WTC11 (cell line): ENCODE measurements around the gene LOC101059915.

Source experiments
- AR ChIP-seq: fragments of 250-450 bp; sonication (Bioruptor Pico); IDR thresholded peaks from 2 replicates; pipeline ENCODE4 v1.9.0; 2021; ENCODE audit warnings: mild to moderate bottlenecking
- ATF2 ChIP-seq: sonication (generic); formaldehyde crosslinking; IDR thresholded peaks from 2 replicates; pipeline ENCODE4 v1.8.1; 2022; ENCODE audit warnings: low read depth, missing genetic modification reagents, borderline replicate concordance
- ATF3 ChIP-seq: sonication (generic); formaldehyde crosslinking; conservative IDR thresholded peaks from 2 replicates; pipeline ENCODE4 v1.8.1; 2022; ENCODE audit warnings: mild to moderate bottlenecking, missing genetic modification reagents
- FOXP4 ChIP-seq: sonication (generic); formaldehyde crosslinking; IDR thresholded peaks from 2 replicates; pipeline ENCODE4 v1.8.0; 2022; ENCODE audit warnings: mild to moderate bottlenecking, missing genetic modification reagents
- IRF1 ChIP-seq: sonication (generic); formaldehyde crosslinking; IDR thresholded peaks from 2 replicates; pipeline ENCODE4 v1.8.0; 2023; ENCODE audit warnings: missing genetic modification reagents
- JUN ChIP-seq: sonication (generic); formaldehyde crosslinking; IDR thresholded peaks from 2 replicates; pipeline ENCODE4 v1.8.0; 2023; ENCODE audit warnings: mild to moderate bottlenecking, missing genetic modification reagents
- MAX ChIP-seq: sonication (generic); formaldehyde crosslinking; IDR thresholded peaks from 2 replicates; pipeline ENCODE4 v1.8.0; 2022; ENCODE audit warnings: mild to moderate bottlenecking, missing genetic modification reagents
- SP1 ChIP-seq: sonication (generic); formaldehyde crosslinking; conservative IDR thresholded peaks from 2 replicates; pipeline ENCODE4 v1.8.1; 2022; ENCODE audit warnings: missing genetic modification reagents
- TF ChIP-seq, protein P1 (sequence below): fragments of 200-600 bp; IDR thresholded peaks from 2 replicates; pipeline ENCODE4 v1.8.0; 2022; ENCODE audit warnings: antibody characterized with exemption
- TF ChIP-seq, protein P2 (sequence below): sonication (generic); formaldehyde crosslinking; IDR thresholded peaks from 2 replicates; pipeline ENCODE4 v1.8.1; 2023; ENCODE audit warnings: mild to moderate bottlenecking, missing genetic modification reagents, moderate library complexity
- TF ChIP-seq, protein P3 (sequence below): sonication (generic); formaldehyde crosslinking; IDR thresholded peaks from 2 replicates; pipeline ENCODE4 v1.8.1; 2023; ENCODE audit warnings: mild to moderate bottlenecking, missing genetic modification reagents, borderline replicate concordance

GRCh38 chrX:71664889-71665491, 2.4 kb upstream of the LOC101059915 start:
- TF ChIP-seq ATF3 (CRISPR knock-in tag) (no peak), SP1 (CRISPR knock-in tag) (no peak), JUN (CRISPR knock-in tag) (no peak), ATF2 (CRISPR knock-in tag) (no peak), FOXP4 (CRISPR knock-in tag) (no peak), MAX (CRISPR knock-in tag) (no peak), IRF1 (CRISPR knock-in tag) (no peak), AR (CRISPR knock-in tag) (no peak)
- TF ChIP-seq, protein P1, sequence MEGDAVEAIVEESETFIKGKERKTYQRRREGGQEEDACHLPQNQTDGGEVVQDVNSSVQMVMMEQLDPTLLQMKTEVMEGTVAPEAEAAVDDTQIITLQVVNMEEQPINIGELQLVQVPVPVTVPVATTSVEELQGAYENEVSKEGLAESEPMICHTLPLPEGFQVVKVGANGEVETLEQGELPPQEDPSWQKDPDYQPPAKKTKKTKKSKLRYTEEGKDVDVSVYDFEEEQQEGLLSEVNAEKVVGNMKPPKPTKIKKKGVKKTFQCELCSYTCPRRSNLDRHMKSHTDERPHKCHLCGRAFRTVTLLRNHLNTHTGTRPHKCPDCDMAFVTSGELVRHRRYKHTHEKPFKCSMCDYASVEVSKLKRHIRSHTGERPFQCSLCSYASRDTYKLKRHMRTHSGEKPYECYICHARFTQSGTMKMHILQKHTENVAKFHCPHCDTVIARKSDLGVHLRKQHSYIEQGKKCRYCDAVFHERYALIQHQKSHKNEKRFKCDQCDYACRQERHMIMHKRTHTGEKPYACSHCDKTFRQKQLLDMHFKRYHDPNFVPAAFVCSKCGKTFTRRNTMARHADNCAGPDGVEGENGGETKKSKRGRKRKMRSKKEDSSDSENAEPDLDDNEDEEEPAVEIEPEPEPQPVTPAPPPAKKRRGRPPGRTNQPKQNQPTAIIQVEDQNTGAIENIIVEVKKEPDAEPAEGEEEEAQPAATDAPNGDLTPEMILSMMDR = no peak
- TF ChIP-seq, protein P2, sequence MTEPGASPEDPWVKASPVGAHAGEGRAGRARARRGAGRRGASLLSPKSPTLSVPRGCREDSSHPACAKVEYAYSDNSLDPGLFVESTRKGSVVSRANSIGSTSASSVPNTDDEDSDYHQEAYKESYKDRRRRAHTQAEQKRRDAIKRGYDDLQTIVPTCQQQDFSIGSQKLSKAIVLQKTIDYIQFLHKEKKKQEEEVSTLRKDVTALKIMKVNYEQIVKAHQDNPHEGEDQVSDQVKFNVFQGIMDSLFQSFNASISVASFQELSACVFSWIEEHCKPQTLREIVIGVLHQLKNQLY (CRISPR knock-in tag) = no peak
- TF ChIP-seq, protein P3, sequence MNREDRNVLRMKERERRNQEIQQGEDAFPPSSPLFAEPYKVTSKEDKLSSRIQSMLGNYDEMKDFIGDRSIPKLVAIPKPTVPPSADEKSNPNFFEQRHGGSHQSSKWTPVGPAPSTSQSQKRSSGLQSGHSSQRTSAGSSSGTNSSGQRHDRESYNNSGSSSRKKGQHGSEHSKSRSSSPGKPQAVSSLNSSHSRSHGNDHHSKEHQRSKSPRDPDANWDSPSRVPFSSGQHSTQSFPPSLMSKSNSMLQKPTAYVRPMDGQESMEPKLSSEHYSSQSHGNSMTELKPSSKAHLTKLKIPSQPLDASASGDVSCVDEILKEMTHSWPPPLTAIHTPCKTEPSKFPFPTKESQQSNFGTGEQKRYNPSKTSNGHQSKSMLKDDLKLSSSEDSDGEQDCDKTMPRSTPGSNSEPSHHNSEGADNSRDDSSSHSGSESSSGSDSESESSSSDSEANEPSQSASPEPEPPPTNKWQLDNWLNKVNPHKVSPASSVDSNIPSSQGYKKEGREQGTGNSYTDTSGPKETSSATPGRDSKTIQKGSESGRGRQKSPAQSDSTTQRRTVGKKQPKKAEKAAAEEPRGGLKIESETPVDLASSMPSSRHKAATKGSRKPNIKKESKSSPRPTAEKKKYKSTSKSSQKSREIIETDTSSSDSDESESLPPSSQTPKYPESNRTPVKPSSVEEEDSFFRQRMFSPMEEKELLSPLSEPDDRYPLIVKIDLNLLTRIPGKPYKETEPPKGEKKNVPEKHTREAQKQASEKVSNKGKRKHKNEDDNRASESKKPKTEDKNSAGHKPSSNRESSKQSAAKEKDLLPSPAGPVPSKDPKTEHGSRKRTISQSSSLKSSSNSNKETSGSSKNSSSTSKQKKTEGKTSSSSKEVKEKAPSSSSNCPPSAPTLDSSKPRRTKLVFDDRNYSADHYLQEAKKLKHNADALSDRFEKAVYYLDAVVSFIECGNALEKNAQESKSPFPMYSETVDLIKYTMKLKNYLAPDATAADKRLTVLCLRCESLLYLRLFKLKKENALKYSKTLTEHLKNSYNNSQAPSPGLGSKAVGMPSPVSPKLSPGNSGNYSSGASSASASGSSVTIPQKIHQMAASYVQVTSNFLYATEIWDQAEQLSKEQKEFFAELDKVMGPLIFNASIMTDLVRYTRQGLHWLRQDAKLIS (CRISPR knock-in tag) = no peak
